SK-N-SH treated with all-trans-retinoic acid at 6 μM for 48 hours (cell line): ENCODE measurements around the gene POLR2C.

Experiments
- ATAC-seq: fragments of 200-7000 bp; cut with Tn5 transposase; 3 replicates; pipeline ENCODE4 v1.9.1; 2020; ENCODE audit warnings: mild to moderate bottlenecking, moderate library complexity
- ARNTL ChIP-seq: fragments of 450-650 bp; formaldehyde crosslinking; IDR thresholded peaks from 2 replicates; pipeline ENCODE4 v1.5.0; 2020; ENCODE audit warnings: low read depth, mild to moderate bottlenecking, moderate library complexity, borderline replicate concordance
- BACH2 ChIP-seq: fragments of 250-450 bp; sonication (Bioruptor Pico); IDR thresholded peaks from 2 replicates; pipeline ENCODE4 v1.9.0; 2021; ENCODE audit warnings: mild to moderate bottlenecking, borderline replicate concordance
- CREB5 ChIP-seq: fragments of 250-450 bp; sonication (Bioruptor Pico); IDR thresholded peaks from 2 replicates; pipeline ENCODE4 v1.5.1; 2020; ENCODE audit warnings: low read depth, mild to moderate bottlenecking, moderate library complexity
- CSDC2 ChIP-seq: fragments of 250-450 bp; sonication (Bioruptor Pico); IDR thresholded peaks from 2 replicates; pipeline ENCODE4 v1.5.0; 2020; ENCODE audit warnings: mild to moderate bottlenecking, moderate library complexity
- CSRNP3 ChIP-seq: fragments of 250-450 bp; sonication (Bioruptor Pico); IDR thresholded peaks from 2 replicates; pipeline ENCODE4 v1.5.1; 2021; ENCODE audit warnings: mild to moderate bottlenecking, moderate library complexity
- ESRRG ChIP-seq: fragments of 250-450 bp; sonication (Bioruptor Pico); IDR thresholded peaks from 2 replicates; pipeline ENCODE4 v1.6.1; 2021; ENCODE audit warnings: mild to moderate bottlenecking
- GLIS3 ChIP-seq: fragments of 250-450 bp; sonication (Bioruptor Pico); IDR thresholded peaks from 2 replicates; pipeline ENCODE4 v1.5.0; 2020; ENCODE audit warnings: mild to moderate bottlenecking, moderate library complexity
- ISL1 ChIP-seq: fragments of 250-450 bp; sonication (Bioruptor Pico); IDR thresholded peaks from 2 replicates; pipeline ENCODE4 v2.1.2; 2022; ENCODE audit warnings: mild to moderate bottlenecking, moderate library complexity
- OSR1 ChIP-seq: fragments of 250-450 bp; sonication (Bioruptor Pico); IDR thresholded peaks from 2 replicates; pipeline ENCODE4 v1.8.0; 2022; ENCODE audit warnings: moderate library complexity, mild to moderate bottlenecking, inconsistent platforms
- PATZ1 ChIP-seq: fragments of 250-450 bp; sonication (Bioruptor Pico); IDR thresholded peaks from 2 replicates; pipeline ENCODE4 v1.8.0; 2020; ENCODE audit warnings: mild to moderate bottlenecking, moderate library complexity, borderline replicate concordance
- POU6F1 ChIP-seq: fragments of 250-450 bp; sonication (Bioruptor Pico); IDR thresholded peaks from 2 replicates; pipeline ENCODE4 v1.8.0; 2021; ENCODE audit warnings: low read depth, mild to moderate bottlenecking, moderate library complexity, borderline replicate concordance
- PPARA ChIP-seq: fragments of 250-450 bp; sonication (Bioruptor Pico); IDR thresholded peaks from 2 replicates; pipeline ENCODE4 v1.5.0; 2020; ENCODE audit warnings: mild to moderate bottlenecking, borderline replicate concordance
- RARB ChIP-seq: fragments of 250-450 bp; sonication (Bioruptor Pico); IDR thresholded peaks from 2 replicates; pipeline ENCODE4 v1.8.0; 2021; ENCODE audit warnings: mild to moderate bottlenecking, moderate library complexity
- SNAI2 ChIP-seq: fragments of 250-450 bp; sonication (Bioruptor Pico); IDR thresholded peaks from 2 replicates; pipeline ENCODE4 v1.5.0; 2020; ENCODE audit warnings: mild to moderate bottlenecking, moderate library complexity
- TCF4 ChIP-seq: fragments of 250-450 bp; sonication (Bioruptor Pico); IDR thresholded peaks from 2 replicates; pipeline ENCODE4 v1.8.0; 2021; ENCODE audit warnings: mild to moderate bottlenecking, moderate library complexity, borderline replicate concordance
- TOX ChIP-seq: fragments of 250-450 bp; sonication (Bioruptor Pico); IDR thresholded peaks from 2 replicates; pipeline ENCODE4 v1.8.0; 2021; ENCODE audit warnings: mild to moderate bottlenecking, moderate library complexity, borderline replicate concordance
- TSHZ2 ChIP-seq: fragments of 250-450 bp; sonication (Bioruptor Pico); IDR thresholded peaks from 2 replicates; pipeline ENCODE4 v1.5.0; 2020; ENCODE audit warnings: mild to moderate bottlenecking, moderate library complexity
- ZC3H10 ChIP-seq: fragments of 250-450 bp; sonication (Bioruptor Pico); IDR thresholded peaks from 2 replicates; pipeline ENCODE4 v1.5.1; 2021; ENCODE audit warnings: mild to moderate bottlenecking, moderate library complexity
- ZFP3 ChIP-seq: fragments of 250-450 bp; sonication (Bioruptor Pico); IDR thresholded peaks from 2 replicates; pipeline ENCODE4 v1.5.0; 2020; ENCODE audit warnings: mild to moderate bottlenecking, moderate library complexity
- ZFP30 ChIP-seq: fragments of 450-650 bp; formaldehyde crosslinking; IDR thresholded peaks from 2 replicates; pipeline ENCODE4 v1.5.0; 2022; ENCODE audit warnings: mild to moderate bottlenecking, moderate library complexity
- ZNF70 ChIP-seq: fragments of 450-650 bp; formaldehyde crosslinking; IDR thresholded peaks from 2 replicates; pipeline ENCODE4 v1.5.0; 2020; ENCODE audit warnings: mild to moderate bottlenecking, moderate library complexity
- ZNF8 ChIP-seq: fragments of 450-650 bp; formaldehyde crosslinking; IDR thresholded peaks from 2 replicates; pipeline ENCODE4 v1.5.0; 2020; ENCODE audit warnings: mild to moderate bottlenecking, moderate library complexity

The POLR2C gene

GRCh38 chr16:57482845-57483545 is 20.5 kb downstream of the POLR2C start:
- no peak for ATAC-seq
- TF ChIP-seq PPARA (CRISPR knock-in tag) (no peak), CREB5 (no peak), CSRNP3 (CRISPR knock-in tag) (no peak), ZFP30 (no peak), ZNF8 (no peak), OSR1 (CRISPR knock-in tag) (no peak), BACH2 (CRISPR knock-in tag) (no peak), TOX (CRISPR knock-in tag) (no peak), ISL1 (no peak), RARB (CRISPR knock-in tag) (no peak), SNAI2 (no peak), GLIS3 (CRISPR knock-in tag) (no peak), PATZ1 (CRISPR knock-in tag) (no peak), ARNTL (CRISPR knock-in tag) (no peak), CSDC2 (no peak), ZC3H10 (CRISPR knock-in tag) (no peak), POU6F1 (CRISPR knock-in tag) (no peak), ZFP3 (CRISPR knock-in tag) (no peak), ZNF70 (CRISPR knock-in tag) (no peak), ESRRG (CRISPR knock-in tag) (no peak)
- TF ChIP-seq, all 23 proteins: peak for 0

GRCh38 chr16:57483725-57484514 is 21.4 kb downstream of the POLR2C start:
- ATAC-seq, result no peak
- no peak for TF ChIP-seq ZNF70 (CRISPR knock-in tag)
- TF ChIP-seq TSHZ2 (CRISPR knock-in tag), result 0 out of 2 replicates have a peak, but pooled peaks have one; percentile 44
- TF ChIP-seq TCF4, result peak; percentile 26; the same call in 1 of the 2 replicates
